GM18499 (cell line): ENCODE data around the gene RPN2.

Source experiments
- ATAC-seq: cut with Tn5 transposase; IDR thresholded peaks from one replicate; pipeline ENCODE4 v1.9.1; 2021; ENCODE audit warnings: moderate number of reproducible peaks; ENCODE audit not compliant: insufficient read depth, unreplicated experiment

The RPN2 gene

GRCh38 chr20:37261714-37262113, 82.6 kb downstream of the RPN2 start, which contains the start of gene GHRH:
TSS of gene GHRH (minus strand) at chr20:37261814. CDS start at chr20:37256889, 4,925 bp downstream.
- ATAC-seq: no peak

- ATAC-seq: no peak
Measured at GRCh38 chr20:37262505-37262904, 83.4 kb downstream of the RPN2 start.

- ATAC-seq: no peak
Measured at GRCh38 chr20:37263686-37264085, 84.6 kb downstream of the RPN2 start.

- ATAC-seq: no peak
Measured at GRCh38 chr20:37265152-37265551, 86.0 kb downstream of the RPN2 start.

- ATAC-seq: no peak
Measured at GRCh38 chr20:37266940-37267666, 88.0 kb downstream of the RPN2 start.

- no peak for ATAC-seq
Measured at GRCh38 chr20:37267667-37268313, 88.7 kb downstream of the RPN2 start.

- ATAC-seq: no peak
Measured at GRCh38 chr20:37270576-37271420, 91.7 kb downstream of the RPN2 start.

- ATAC-seq: no peak
Measured at GRCh38 chr20:37271421-37271768, 92.3 kb downstream of the RPN2 start.

GRCh38 chr20:37273988-37274387, 94.9 kb downstream of the RPN2 start:
- no peak for ATAC-seq

- no peak for ATAC-seq
Measured at GRCh38 chr20:37274851-37275524, 95.9 kb downstream of the RPN2 start.

- no peak for ATAC-seq
Measured at GRCh38 chr20:37276494-37277252, 97.5 kb downstream of the RPN2 start.

GRCh38 chr20:37277253-37277593, 98.1 kb downstream of the RPN2 start:
- no peak for ATAC-seq

GRCh38 chr20:37278966-37279590, 99.9 kb downstream of the RPN2 start:
- no peak for ATAC-seq

GRCh38 chr20:37279820-37280219, 100.7 kb downstream of the RPN2 start:
- ATAC-seq: no peak

- no peak for ATAC-seq
Measured at GRCh38 chr20:37280403-37280802, 101.3 kb downstream of the RPN2 start.

GRCh38 chr20:37282556-37282955, 103.4 kb downstream of the RPN2 start:
- ATAC-seq: no peak

- ATAC-seq: no peak
Measured at GRCh38 chr20:37283530-37284195, 104.5 kb downstream of the RPN2 start.

- ATAC-seq: no peak
Measured at GRCh38 chr20:37284691-37285161, 105.6 kb downstream of the RPN2 start.
